ENCODE data around the gene MGAT4C.

MGAT4C gene

GRCh38 chr12:86230516-86231146 lies 25.6 kb downstream of the MGAT4C start:
- DNase-seq, result no peak

DNA sequence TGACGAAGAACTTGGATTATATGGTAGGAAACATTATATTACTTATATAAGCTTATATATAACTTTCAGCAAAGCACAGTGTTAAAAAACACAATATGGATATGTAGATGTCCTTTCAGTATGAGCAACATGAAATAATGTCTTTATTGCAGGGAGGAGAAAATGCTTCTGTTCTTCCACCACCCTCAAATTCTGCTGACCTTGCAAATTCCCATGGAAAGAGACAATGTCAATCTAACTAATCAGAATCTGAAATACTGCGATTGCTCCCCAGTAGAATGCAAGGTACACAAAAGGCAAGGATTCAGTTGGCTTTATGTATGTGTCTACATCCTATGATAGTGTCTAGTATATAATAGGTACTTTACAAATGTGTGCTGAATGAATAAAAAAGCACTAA lies 26.4 kb downstream of the MGAT4C start:
- DNase-seq, result no peak

- DNase-seq, result no peak
Observed at GRCh38 chr12:86228656-86229055, 27.5 kb downstream of the MGAT4C start.

DNA sequence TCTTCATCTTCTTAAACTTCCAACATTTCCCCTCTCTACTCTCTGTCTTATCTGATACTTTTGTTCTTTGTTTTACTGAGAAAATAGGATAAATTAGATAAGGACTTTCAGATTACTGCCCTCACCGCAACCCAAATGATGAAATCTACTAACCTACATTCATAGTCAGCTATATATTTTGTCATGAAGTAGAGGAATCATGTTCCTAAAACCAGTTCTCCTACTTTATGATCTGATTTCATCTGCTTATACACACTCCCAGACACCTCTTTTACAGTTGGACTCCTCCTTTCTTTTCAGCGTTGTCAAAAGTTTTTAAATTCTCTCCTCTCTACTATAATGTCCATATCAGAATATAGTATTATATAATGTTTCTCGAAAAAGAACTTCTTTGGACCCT lies 29.7 kb downstream of the MGAT4C start:
- DNase-seq, result no peak

DNA sequence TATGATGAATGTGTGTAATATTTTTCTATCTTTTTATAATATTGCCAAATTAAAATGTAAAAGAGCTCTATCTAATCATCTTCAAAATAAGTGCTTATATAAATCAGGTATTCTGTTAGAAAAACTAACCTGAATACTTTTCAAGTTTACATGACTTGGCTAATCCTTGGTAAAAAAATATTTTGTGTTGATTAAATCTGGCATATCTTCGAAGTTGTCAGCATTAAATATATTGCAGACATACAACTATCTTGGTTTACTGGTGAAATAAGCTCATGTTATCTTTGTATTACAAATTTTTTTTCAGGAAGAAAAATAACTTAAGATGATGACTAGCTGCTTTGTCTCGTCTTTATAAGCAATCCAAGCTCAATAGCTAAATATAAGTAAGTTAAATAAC lies 39.6 kb downstream of the MGAT4C start:
- DNase-seq, result no peak

DNA sequence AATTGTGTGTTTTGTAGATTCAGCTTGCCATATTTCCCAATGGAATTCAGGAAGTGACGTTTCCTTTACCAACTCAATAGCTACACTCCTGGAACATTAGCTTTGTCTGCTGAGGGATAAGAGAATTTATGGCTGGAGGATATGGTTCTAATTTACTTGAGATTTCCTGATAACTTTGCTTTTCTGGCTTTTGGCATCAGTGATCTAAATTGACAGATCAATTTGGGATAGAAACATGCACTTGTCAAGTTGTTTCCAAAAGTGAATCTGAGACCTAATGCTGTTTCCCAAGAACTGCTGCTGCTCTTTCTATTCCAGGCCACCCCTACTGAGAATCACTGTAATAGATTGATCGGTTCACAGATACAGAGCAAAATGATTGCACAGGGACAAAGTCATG lies 43.2 kb downstream of the MGAT4C start:
- DNase-seq, result no peak

- no peak for DNase-seq
Observed at GRCh38 chr12:86198696-86199444, 57.3 kb downstream of the MGAT4C start.

GRCh38 chr12:86196465-86196864 lies 59.7 kb downstream of the MGAT4C start:
- no peak for DNase-seq

- DNase-seq, result no peak
Observed at GRCh38 chr12:86194721-86195120, 61.5 kb downstream of the MGAT4C start.

DNA sequence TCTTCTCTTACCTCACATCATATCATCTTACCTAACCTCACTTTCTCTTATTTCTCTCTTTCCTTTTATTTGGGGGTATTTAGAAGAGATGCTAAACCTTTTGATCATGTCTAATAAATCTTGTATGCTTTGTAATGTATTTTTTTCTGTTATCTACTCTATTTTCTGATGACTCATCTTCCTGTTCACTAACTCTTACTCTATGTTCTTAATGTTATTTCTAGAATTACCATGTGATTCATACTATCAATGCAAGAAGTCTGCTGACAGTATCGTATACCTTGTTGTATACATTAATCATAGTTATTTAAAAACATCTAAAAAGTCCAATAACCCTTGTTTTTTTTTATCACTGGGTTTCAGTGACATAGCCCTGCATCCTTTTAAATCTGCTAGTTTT lies 62.3 kb downstream of the MGAT4C start:
- DNase-seq, result no peak

- no peak for DNase-seq
Observed at GRCh38 chr12:86188226-86188625, 68.0 kb downstream of the MGAT4C start.

DNA sequence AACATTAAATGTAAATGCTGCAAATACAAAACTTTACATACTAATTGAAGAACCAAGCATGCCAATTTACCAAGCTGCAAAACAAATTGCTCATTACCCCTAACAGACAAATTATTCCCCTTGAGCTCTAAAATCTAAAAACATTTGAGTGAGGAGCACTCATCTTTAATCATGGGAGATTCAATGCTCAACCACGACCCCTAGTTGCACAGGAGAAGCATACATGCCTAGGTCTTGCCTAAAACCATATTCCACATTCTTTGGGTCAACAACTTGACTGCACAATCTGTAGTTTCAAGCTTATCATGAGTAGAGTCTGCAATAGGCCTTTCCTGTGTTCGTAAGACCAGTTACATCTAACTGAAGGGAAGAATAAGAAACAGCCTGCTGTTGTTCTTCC lies 69.7 kb downstream of the MGAT4C start:
- no peak for DNase-seq

DNA sequence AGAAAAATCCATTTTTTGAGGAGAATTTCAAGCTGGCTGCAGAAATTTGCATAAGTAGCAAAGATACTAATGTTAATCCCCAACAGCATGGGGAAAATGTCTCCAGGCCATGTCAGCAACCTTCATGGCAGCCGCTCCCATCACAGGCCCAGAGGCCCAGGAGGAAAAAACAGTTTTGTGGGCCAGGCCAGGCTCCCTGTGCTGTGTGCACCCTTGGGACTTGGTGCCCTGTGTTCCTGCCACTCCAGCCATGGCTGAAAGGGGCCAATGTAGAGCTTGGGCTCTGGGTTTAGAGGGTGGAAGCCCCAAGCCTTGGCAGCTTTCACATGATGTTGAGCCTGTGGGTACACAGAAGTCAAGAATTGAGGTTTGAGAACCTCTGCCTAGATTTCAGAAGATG lies 76.3 kb downstream of the MGAT4C start:
- DNase-seq, result no peak

GRCh38 chr12:86174188-86174587 lies 82.0 kb downstream of the MGAT4C start:
- DNase-seq, result no peak

DNA sequence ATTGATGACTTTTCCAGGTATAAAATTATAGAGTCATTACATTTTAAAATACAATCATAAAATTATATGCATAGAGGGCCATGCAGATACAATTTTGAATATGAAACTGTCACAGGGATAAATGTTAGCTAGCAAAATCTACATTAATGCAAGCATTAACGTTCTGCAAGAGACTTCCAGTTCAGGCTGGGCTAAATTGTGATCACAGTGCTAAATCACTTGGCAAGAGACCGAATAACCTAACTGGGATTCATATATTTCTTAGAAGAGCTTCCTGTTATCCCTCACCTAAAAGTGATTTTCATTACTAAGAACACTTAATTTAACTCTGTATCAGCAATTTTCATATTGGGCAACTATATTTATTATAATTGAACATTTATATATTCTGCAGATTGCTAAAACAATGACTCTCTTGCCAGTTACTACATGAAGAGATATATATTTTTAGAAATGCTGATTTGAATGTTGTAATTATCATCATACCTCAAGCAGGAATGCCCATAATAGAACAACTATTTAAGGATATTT lies 83.2 kb downstream of the MGAT4C start:
- DNase-seq, result no peak

DNA sequence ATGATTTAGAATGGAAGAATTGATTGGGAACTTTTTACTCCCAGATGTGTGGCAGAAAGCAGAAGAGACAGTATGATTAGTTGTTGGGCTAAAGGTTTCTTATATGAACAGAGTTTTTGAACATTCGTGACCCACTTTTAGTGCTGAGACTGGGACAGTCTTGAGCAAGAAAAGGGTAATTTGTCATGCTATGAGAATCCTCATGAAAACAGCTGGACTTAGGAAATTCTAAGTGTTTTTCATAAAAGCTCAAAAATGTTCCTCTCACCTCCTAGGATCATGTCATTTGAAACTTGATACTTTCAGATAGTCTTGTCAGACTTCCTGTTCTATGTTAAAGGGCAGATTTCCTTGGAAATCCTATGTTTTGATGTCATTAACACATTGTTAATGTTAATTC lies 86.1 kb downstream of the MGAT4C start:
- DNase-seq, result no peak

GRCh38 chr12:86158956-86159355 lies 97.2 kb downstream of the MGAT4C start:
- no peak for DNase-seq

DNA sequence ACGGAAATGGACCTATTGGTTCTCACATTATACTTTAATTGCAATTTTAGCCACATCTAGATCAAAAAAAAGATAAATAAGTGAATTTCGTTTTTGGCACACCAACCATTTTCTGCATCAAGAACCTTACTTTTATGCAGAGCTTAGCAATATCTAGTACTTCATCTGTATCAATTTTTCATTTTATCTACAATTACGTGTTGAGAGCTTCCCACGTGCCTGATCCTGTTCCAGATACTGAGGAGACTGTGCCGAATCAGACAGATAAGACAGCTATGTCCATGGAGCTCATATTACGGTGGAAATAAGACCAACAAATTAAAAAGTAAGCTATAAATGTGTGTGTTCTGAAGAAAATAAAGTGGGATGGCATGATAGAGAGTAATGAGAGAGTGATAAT lies 101.6 kb downstream of the MGAT4C start:
- no peak for DNase-seq

GRCh38 chr12:86148612-86149011 lies 107.6 kb downstream of the MGAT4C start:
- DNase-seq, result no peak

DNA sequence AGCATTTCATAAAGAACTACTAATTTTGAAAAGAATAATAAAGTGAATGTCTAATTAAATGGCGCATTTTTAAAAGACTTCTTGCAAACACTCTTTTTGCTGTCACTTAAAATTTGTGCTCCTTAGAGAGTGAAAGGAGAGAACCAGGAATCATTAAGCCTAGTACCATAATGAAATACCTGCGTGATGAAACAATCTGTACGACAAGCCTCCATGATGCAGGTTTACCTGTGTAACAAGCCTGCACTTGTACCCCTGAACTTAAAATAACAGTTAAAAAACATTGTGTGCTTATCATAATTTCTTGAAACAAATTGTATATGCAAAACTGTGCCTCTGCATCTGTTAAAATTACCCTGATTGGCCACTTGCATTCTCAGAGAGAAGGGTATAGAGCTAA lies 108.1 kb downstream of the MGAT4C start:
- DNase-seq, result no peak

- DNase-seq, result no peak
Observed at GRCh38 chr12:86145156-86145555, 111.0 kb downstream of the MGAT4C start.

- no peak for DNase-seq
Observed at GRCh38 chr12:86143162-86143561, 113.0 kb downstream of the MGAT4C start.

GRCh38 chr12:86139671-86140070 lies 116.5 kb downstream of the MGAT4C start:
- no peak for DNase-seq

GRCh38 chr12:86138770-86139169 lies 117.4 kb downstream of the MGAT4C start:
- DNase-seq, result no peak

Measured in right kidney (tissue), 1 donor.